Osteocyte (in vitro differentiated cells): ENCODE data around the gene CELF4. TPM values are rescaled to one million over a fixed set of nuclear protein-coding genes. Genes with fewer than 3 reads are reported as not detected.

Source experiments
- DNase-seq: peaks from one replicate; pipeline ENCODE4 v3.0.0; 2021; ENCODE audit warnings: mixed read lengths; ENCODE audit not compliant: unreplicated experiment; ENCODE audit errors: extremely low spot score
- H3K27ac Mint-ChIP-seq: one replicate; pipeline ENCODE4 v1.8.0; 2021; ENCODE audit warnings: mild to moderate bottlenecking, mixed read lengths; ENCODE audit not compliant: unreplicated experiment
- H3K27me3 Mint-ChIP-seq: one replicate; pipeline ENCODE4 v1.8.0; 2021; ENCODE audit warnings: mixed read lengths; ENCODE audit not compliant: unreplicated experiment
- H3K36me3 Mint-ChIP-seq: one replicate; pipeline ENCODE4 v1.8.0; 2021; ENCODE audit warnings: mixed read lengths; ENCODE audit not compliant: unreplicated experiment
- H3K4me1 Mint-ChIP-seq: one replicate; pipeline ENCODE4 v1.8.0; 2021; ENCODE audit warnings: mixed read lengths; ENCODE audit not compliant: unreplicated experiment
- H3K4me3 Mint-ChIP-seq: one replicate; pipeline ENCODE4 v1.8.0; 2021; ENCODE audit warnings: mild to moderate bottlenecking, moderate library complexity, mixed read lengths; ENCODE audit not compliant: unreplicated experiment
- H3K9me3 Mint-ChIP-seq: one replicate; pipeline ENCODE4 v1.8.0; 2021; ENCODE audit warnings: mixed read lengths; ENCODE audit not compliant: unreplicated experiment
- CTCF ChIP-seq: fragments of 200-600 bp; sonication (generic); IDR thresholded peaks from 2 replicates; pipeline ENCODE4 v1.5.0; 2021; ENCODE audit warnings: antibody characterized with exemption, mild to moderate bottlenecking, moderate library complexity
- total RNA-seq: library from RNA; stranded (reverse); gene quantifications from 2 replicates; pipeline ENCODE4 v1.2.1, GENCODE V29; 2021

The CELF4 gene
- total RNA-seq, 1 donor from 2014 or later = not detected

- H3K4me3 Mint-ChIP-seq = no peak overlapping the region
- H3K9me3 Mint-ChIP-seq = no peaks in the 10 kb centered on the region
- H3K4me1 Mint-ChIP-seq = no peaks in the 10 kb centered on the region
- no peak for TF ChIP-seq CTCF
- no peaks in the 10 kb centered on the region for H3K36me3 Mint-ChIP-seq
- no peak overlapping the region for H3K27ac Mint-ChIP-seq
- peaks cover 2% of the 10 kb centered on the region for H3K27me3 Mint-ChIP-seq
- DNase-seq = no peak
Observed at GRCh38 chr18:37409878-37410277, 155.7 kb downstream of the CELF4 start.

- H3K27me3 Mint-ChIP-seq = peaks cover 2% of the 10 kb centered on the region
- DNase-seq = no peak
- no peaks in the 10 kb centered on the region for H3K36me3 Mint-ChIP-seq
- H3K27ac Mint-ChIP-seq = no peak overlapping the region
- H3K9me3 Mint-ChIP-seq = no peaks in the 10 kb centered on the region
- H3K4me1 Mint-ChIP-seq = no peaks in the 10 kb centered on the region
- H3K4me3 Mint-ChIP-seq = no peak overlapping the region
- no peak for TF ChIP-seq CTCF
Observed at GRCh38 chr18:37408676-37409265, 156.8 kb downstream of the CELF4 start.

GRCh38 chr18:37407571-37407970 lies 158.0 kb downstream of the CELF4 start:
- DNase-seq = no peak
- H3K27ac Mint-ChIP-seq = no peak overlapping the region
- no peaks in the 10 kb centered on the region for H3K4me1 Mint-ChIP-seq
- no peaks in the 10 kb centered on the region for H3K9me3 Mint-ChIP-seq
- no peak overlapping the region for H3K4me3 Mint-ChIP-seq
- peaks cover 2% of the 10 kb centered on the region for H3K27me3 Mint-ChIP-seq
- no peak for TF ChIP-seq CTCF
- H3K36me3 Mint-ChIP-seq = no peaks in the 10 kb centered on the region

GRCh38 chr18:37405772-37406171 lies 159.8 kb downstream of the CELF4 start:
- DNase-seq = no peak
- H3K27ac Mint-ChIP-seq = no peak overlapping the region
- no peak for TF ChIP-seq CTCF
- H3K27me3 Mint-ChIP-seq = peaks cover 2% of the 10 kb centered on the region
- H3K9me3 Mint-ChIP-seq = no peaks in the 10 kb centered on the region
- H3K4me3 Mint-ChIP-seq = no peak overlapping the region
- no peaks in the 10 kb centered on the region for H3K36me3 Mint-ChIP-seq
- H3K4me1 Mint-ChIP-seq = no peaks in the 10 kb centered on the region

GRCh38 chr18:37405229-37405628 lies 160.4 kb downstream of the CELF4 start:
- Mint-ChIP-seq H3K36me3 (no peaks in the 10 kb centered on the region), H3K9me3 (no peaks in the 10 kb centered on the region), H3K27me3 (peaks cover 2% of the 10 kb centered on the region), H3K4me1 (no peaks in the 10 kb centered on the region), H3K27ac (no peak overlapping the region), H3K4me3 (no peak overlapping the region)
- TF ChIP-seq CTCF = no peak
- DNase-seq = no peak
